Caco-2 (cell line): Measurements from ENCODE around the gene ARPC1B. TPM values are rescaled to one million over a fixed set of nuclear protein-coding genes. Genes with fewer than 3 reads are reported as not detected.

Source experiments
- BruUV-seq: library from RNA; stranded (reverse); fragments of 400-500 nt; replicated peaks from 2 replicates; lab custom pipeline; 2021; lab: Mats Ljungman, UMichigan
- CTCF ChIA-PET: fragments of 300-600 bp; sonication (Branson Sonifier 250); formaldehyde crosslinking; loops from one replicate; lab custom pipeline; 2022; ENCODE audit warnings: antibody characterized with exemption; lab: Charles Lee
- POLR2A ChIA-PET: fragments of 300-600 bp; sonication (Branson Sonifier 250); formaldehyde crosslinking; loops from one replicate; lab custom pipeline; 2022; ENCODE audit warnings: antibody characterized with exemption; lab: Charles Lee
- DNase-seq, 2 experiments: peaks; one replicate each; pipeline versions ENCODE4 v3.0.0 to v3.0.0-alpha.2; 2020 to 2022
- H3K27me3 ChIP-seq: replicated peaks from 2 replicates; pipeline ENCODE4 v1.6.0; 2011; ENCODE audit warnings: low read length; ENCODE audit not compliant: control insufficient read depth, insufficient read depth
- H3K36me3 ChIP-seq: 2 replicates; pipeline ENCODE4 v1.5.1; 2011; ENCODE audit warnings: low read length; ENCODE audit not compliant: control insufficient read depth, insufficient read depth
- H3K4me1 ChIP-seq: fragments of 250-450 bp; sonication (Bioruptor Pico); 2 replicates; pipeline ENCODE4 v1.5.1; 2020; ENCODE audit warnings: mild to moderate bottlenecking
- H3K4me3 ChIP-seq: 2 replicates; pipeline ENCODE4 v1.5.1; 2011; ENCODE audit warnings: low read depth, mild to moderate bottlenecking, control low read depth, low read length
- H3K9me3 ChIP-seq: fragments of 250-450 bp; sonication (Bioruptor Pico); 2 replicates; pipeline ENCODE4 v1.5.1; 2020; ENCODE audit warnings: mild to moderate bottlenecking, moderate library complexity
- H3K27ac Mint-ChIP-seq: one replicate; pipeline ENCODE4 v1.8.0; 2022; ENCODE audit warnings: mixed read lengths; ENCODE audit not compliant: unreplicated experiment
- H3K27me3 Mint-ChIP-seq: one replicate; pipeline ENCODE4 v1.8.0; 2022; ENCODE audit warnings: mixed read lengths; ENCODE audit not compliant: insufficient read depth, unreplicated experiment
- H3K36me3 Mint-ChIP-seq: one replicate; pipeline ENCODE4 v1.8.0; 2022; ENCODE audit warnings: mild to moderate bottlenecking, mixed read lengths; ENCODE audit not compliant: insufficient read depth, unreplicated experiment
- H3K4me1 Mint-ChIP-seq: one replicate; pipeline ENCODE4 v1.8.0; 2022; ENCODE audit warnings: low read depth, mixed read lengths; ENCODE audit not compliant: unreplicated experiment
- H3K4me3 Mint-ChIP-seq: one replicate; pipeline ENCODE4 v1.8.0; 2022; ENCODE audit warnings: mild to moderate bottlenecking, moderate library complexity, mixed read lengths; ENCODE audit not compliant: unreplicated experiment
- H3K9me3 Mint-ChIP-seq: one replicate; pipeline ENCODE4 v1.8.0; 2022; ENCODE audit warnings: mixed read lengths; ENCODE audit not compliant: unreplicated experiment
- CTCF ChIP-seq, 2 experiments: fragments of 200-600 bp in 1 of 2; IDR thresholded peaks; 1 replicate in 1 of 2; 2 replicates in 1 of 2; pipeline versions ENCODE4 v1.5.1 to v1.8.0; 2011 to 2022; ENCODE audit warnings: antibody characterized with exemption in 1 of 2, control low read depth in 1 of 2, inconsistent platforms in 1 of 2, low read depth in 1 of 2, low read length in 1 of 2, mild to moderate bottlenecking in 1 of 2, moderate library complexity in 1 of 2; ENCODE audit not compliant: insufficient read depth in 1 of 2, severe bottlenecking in 1 of 2, unreplicated experiment in 1 of 2
- intact Hi-C: fragments of 100-400 bp; cut with micrococcal nuclease; formaldehyde crosslinking; loops from one replicate; pipeline ENCODE4 v1.10.0; 2022; ENCODE audit not compliant: unreplicated experiment
- total RNA-seq: library from RNA; stranded (reverse); gene quantifications from 2 replicates; pipeline ENCODE4 v1.2.3, GENCODE V29; 2022

ARPC1B gene
- total RNA-seq, 1 experiment from 2014 or later = 128 TPM

GRCh38 chr7:99365318-99366141 lies 9.0 kb upstream of the ARPC1B start:
- POLR2A ChIA-PET = no interaction called here
- no peak overlapping the region for H3K4me3 Mint-ChIP-seq
- H3K9me3 ChIP-seq = no peaks in the 10 kb centered on the region
- peak; percentile 71 to 80 for DNase-seq
- no TSS peak for BruUV-seq
- H3K27me3 ChIP-seq = no peaks in the 10 kb centered on the region
- H3K27ac Mint-ChIP-seq = no peak overlapping the region
- H3K4me1 Mint-ChIP-seq = peaks cover 7% of the 10 kb centered on the region
- TF ChIP-seq CTCF (IDR thresholded peaks at IDR 0.05; ENCODE audit: insufficient read depth in 1 of 2, low read depth in 1 of 2, low read length in 1 of 2, severe bottlenecking in 1 of 2, unreplicated experiment in 1 of 2) = peak; percentile 66 to 85
- H3K9me3 Mint-ChIP-seq = no peaks in the 10 kb centered on the region
- CTCF ChIA-PET = no interaction called here
- H3K36me3 ChIP-seq = peaks cover 3% of the 10 kb centered on the region; the same call in 1 of the 2 replicates
- peaks cover 81% of the 10 kb centered on the region for H3K36me3 Mint-ChIP-seq
- H3K4me3 ChIP-seq = no peak overlapping the region
- H3K27me3 Mint-ChIP-seq = no peaks in the 10 kb centered on the region
- intact Hi-C loops = no loop called here
- peaks cover 15% of the 10 kb centered on the region for H3K4me1 ChIP-seq

GRCh38 chr7:99366646-99367045 lies 7.9 kb upstream of the ARPC1B start:
- DNase-seq = no peak
- no peak overlapping the region for H3K4me3 ChIP-seq
- BruUV-seq = no TSS peak
- H3K27me3 Mint-ChIP-seq = no peaks in the 10 kb centered on the region
- intact Hi-C loops = no loop called here
- H3K9me3 ChIP-seq = no peaks in the 10 kb centered on the region
- H3K36me3 ChIP-seq = peaks cover 3% of the 10 kb centered on the region; the same call in 1 of the 2 replicates
- CTCF ChIA-PET = no interaction called here
- no peak overlapping the region for H3K27ac Mint-ChIP-seq
- peaks cover 70% of the 10 kb centered on the region for H3K36me3 Mint-ChIP-seq
- H3K9me3 Mint-ChIP-seq = no peaks in the 10 kb centered on the region
- POLR2A ChIA-PET = no interaction called here
- peaks cover 20% of the 10 kb centered on the region for H3K4me1 ChIP-seq
- no peak for TF ChIP-seq CTCF (IDR thresholded peaks at IDR 0.05; ENCODE audit: insufficient read depth in 1 of 2, low read depth in 1 of 2, low read length in 1 of 2, severe bottlenecking in 1 of 2, unreplicated experiment in 1 of 2)
- no peak overlapping the region for H3K4me3 Mint-ChIP-seq
- H3K4me1 Mint-ChIP-seq = peaks cover 7% of the 10 kb centered on the region
- H3K27me3 ChIP-seq = no peaks in the 10 kb centered on the region

GRCh38 chr7:99368750-99369389 lies 5.7 kb upstream of the ARPC1B start:
- intact Hi-C loops = no loop called here
- Mint-ChIP-seq H3K27ac (peak overlapping the region; percentile 85), H3K36me3 (peaks cover 64% of the 10 kb centered on the region), H3K4me1 (peaks cover 22% of the 10 kb centered on the region), H3K9me3 (no peaks in the 10 kb centered on the region), H3K27me3 (no peaks in the 10 kb centered on the region), H3K4me3 (no peak overlapping the region)
- Histone ChIP-seq H3K27me3 (no peaks in the 10 kb centered on the region), H3K9me3 (no peaks in the 10 kb centered on the region), H3K4me3 (no peak overlapping the region), H3K4me1 (peaks cover 39% of the 10 kb centered on the region), H3K36me3 (peaks cover 3% of the 10 kb centered on the region; the same call in 1 of the 2 replicates)
- no peak for TF ChIP-seq CTCF (IDR thresholded peaks at IDR 0.05; ENCODE audit: insufficient read depth in 1 of 2, low read depth in 1 of 2, low read length in 1 of 2, severe bottlenecking in 1 of 2, unreplicated experiment in 1 of 2)
- ChIA-PET POLR2A (interaction anchor here (0.6 kb wide), 1 partner anchor 77 kb away, joined by 4 read pairs; no protein-coding TSS in a partner anchor), CTCF (no interaction called here)
- BruUV-seq = no TSS peak
- DNase-seq = no peak
